Breast epithelium (tissue), 4 donors: ENCODE measurements around the gene NET1. TPM values are rescaled to one million over a fixed set of nuclear protein-coding genes. Genes with fewer than 3 reads are reported as not detected.

ENCODE experiments used
- DNase-seq, 2 donors: peaks; one replicate each; pipeline ENCODE4 v3.0.0-alpha.2; 2019; ENCODE audit warnings: low spot score in 2 of 2
- H3K27ac ChIP-seq, 2 donors: fragments of 200-600 bp; sonication (generic) in 1 of 2; one replicate each; pipeline ENCODE4 v1.5.1; 2016 to 2019; ENCODE audit warnings: mild to moderate bottlenecking in 1 of 2
- H3K27me3 ChIP-seq, 2 donors: fragments of 200-600 bp; sonication (generic) in 1 of 2; one replicate each; pipeline versions ENCODE4 v1.5.1 to v1.6.0; 2017 to 2019; ENCODE audit warnings: control low read depth in 1 of 2, mild to moderate bottlenecking in 1 of 2
- H3K36me3 ChIP-seq: fragments of 200-600 bp; one replicate; pipeline ENCODE4 v1.5.1; 2019
- H3K4me1 ChIP-seq, 2 donors: fragments of 200-600 bp; sonication (generic); one replicate each; pipeline ENCODE4 v1.5.1; 2016 to 2019; ENCODE audit warnings: control low read depth in 1 of 2
- H3K4me3 ChIP-seq, 3 donors: fragments of 200-600 bp; sonication (generic); 1 replicate in 2 of 3; 2 replicates in 1 of 3; pipeline ENCODE4 v1.5.1; 2016 to 2019; ENCODE audit warnings: mild to moderate bottlenecking in 3 of 3, moderate library complexity in 2 of 3
- H3K9me3 ChIP-seq, 2 donors: fragments of 200-600 bp; sonication (generic) in 1 of 2; one replicate each; pipeline ENCODE4 v1.5.1; 2016 to 2019; ENCODE audit warnings: control low read depth in 1 of 2
- POLR2A ChIP-seq: fragments of 450-650 bp; IDR thresholded peaks from one replicate; pipeline ENCODE4 v1.6.1; 2016; ENCODE audit warnings: antibody characterized with exemption, mild to moderate bottlenecking, moderate library complexity
- POLR2AphosphoS5 ChIP-seq, 3 donors: sonication (generic); formaldehyde crosslinking; IDR thresholded peaks; one replicate each; pipeline ENCODE4 v1.6.1; 2017; ENCODE audit warnings: antibody characterized with exemption in 3 of 3
- intact Hi-C: fragments of 100-400 bp; cut with DNase I; formaldehyde crosslinking; loops from one replicate; pipeline ENCODE4 v1.15.1; 2023; ENCODE audit warnings: low total_unique reads
- total RNA-seq, 3 donors: library from RNA; depleted of rRNA; stranded (reverse); fragments of >200 nt; gene quantifications; one replicate each; pipeline ENCODE4 v1.1.0, GENCODE V29; 2016
- TF ChIP-seq, protein P1 (sequence below), 3 donors: fragments of 450-650 bp; IDR thresholded peaks; one replicate each; pipeline ENCODE4 v1.5.1; 2016 to 2017; ENCODE audit warnings: antibody characterized with exemption in 3 of 3, mild to moderate bottlenecking in 3 of 3, moderate library complexity in 3 of 3

NET1 gene
- total RNA-seq, 3 donors from 2014 or later = 87.2 to 179 (median 145) TPM

DNA sequence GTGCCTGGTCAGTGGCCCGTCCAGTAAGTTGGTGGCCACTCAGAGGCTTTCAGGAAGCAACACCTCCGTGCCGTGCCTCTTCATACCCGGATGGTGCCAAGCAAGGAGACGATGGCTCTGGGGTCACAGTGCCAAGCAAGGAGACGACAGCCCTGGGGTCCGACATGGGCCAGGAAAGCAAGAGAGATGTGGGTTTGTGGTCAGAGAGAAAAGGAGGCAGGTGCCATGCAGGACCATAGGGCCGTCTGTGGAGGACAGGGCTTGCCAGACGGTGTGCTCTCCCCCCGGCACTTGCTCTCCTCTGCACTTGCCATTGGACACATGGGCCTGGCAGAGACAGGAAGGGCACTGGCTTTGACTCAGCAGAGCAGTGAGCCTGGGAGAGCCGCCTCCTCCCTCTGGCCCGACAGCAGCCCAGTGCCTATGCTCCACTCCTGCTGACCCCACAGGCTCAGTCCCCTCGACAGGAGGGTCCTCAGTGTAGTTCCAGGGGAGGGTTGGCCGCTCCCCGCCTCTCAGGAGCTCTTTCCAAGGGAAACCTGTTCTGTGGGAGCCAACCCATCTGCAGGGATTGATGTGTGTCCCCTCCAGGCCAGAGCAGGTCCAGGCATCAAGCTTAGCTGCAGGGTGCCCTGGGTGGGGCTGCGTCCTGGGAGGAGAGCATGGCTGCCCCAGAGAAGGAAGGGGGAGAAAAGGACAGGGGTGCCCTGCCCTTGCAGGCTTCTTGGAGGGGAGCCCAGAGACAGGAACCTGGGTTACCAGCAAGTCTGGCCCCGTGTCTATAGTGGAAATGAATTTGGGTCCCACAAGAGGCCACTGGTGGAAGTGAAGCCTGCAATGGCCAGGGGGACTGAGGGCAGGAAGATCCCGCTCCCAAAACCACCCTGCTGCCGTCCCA lies 94.6 kb downstream of the NET1 start:
- intact Hi-C loops = no loop called here
- DNase-seq = peak in 1 of 2 donors; percentile 48
- no peak for TF ChIP-seq POLR2AphosphoS5 (IDR thresholded peaks at IDR 0.05)
- TF ChIP-seq POLR2A = no peak
- TF ChIP-seq, protein P1, sequence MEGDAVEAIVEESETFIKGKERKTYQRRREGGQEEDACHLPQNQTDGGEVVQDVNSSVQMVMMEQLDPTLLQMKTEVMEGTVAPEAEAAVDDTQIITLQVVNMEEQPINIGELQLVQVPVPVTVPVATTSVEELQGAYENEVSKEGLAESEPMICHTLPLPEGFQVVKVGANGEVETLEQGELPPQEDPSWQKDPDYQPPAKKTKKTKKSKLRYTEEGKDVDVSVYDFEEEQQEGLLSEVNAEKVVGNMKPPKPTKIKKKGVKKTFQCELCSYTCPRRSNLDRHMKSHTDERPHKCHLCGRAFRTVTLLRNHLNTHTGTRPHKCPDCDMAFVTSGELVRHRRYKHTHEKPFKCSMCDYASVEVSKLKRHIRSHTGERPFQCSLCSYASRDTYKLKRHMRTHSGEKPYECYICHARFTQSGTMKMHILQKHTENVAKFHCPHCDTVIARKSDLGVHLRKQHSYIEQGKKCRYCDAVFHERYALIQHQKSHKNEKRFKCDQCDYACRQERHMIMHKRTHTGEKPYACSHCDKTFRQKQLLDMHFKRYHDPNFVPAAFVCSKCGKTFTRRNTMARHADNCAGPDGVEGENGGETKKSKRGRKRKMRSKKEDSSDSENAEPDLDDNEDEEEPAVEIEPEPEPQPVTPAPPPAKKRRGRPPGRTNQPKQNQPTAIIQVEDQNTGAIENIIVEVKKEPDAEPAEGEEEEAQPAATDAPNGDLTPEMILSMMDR (IDR thresholded peaks at IDR 0.05) = no peak
- no peak overlapping the region for H3K4me3 ChIP-seq
- H3K27me3 ChIP-seq = no peaks in the 10 kb centered on the region
- peaks cover 3 to 13% of the 10 kb centered on the region in 2 donors for H3K4me1 ChIP-seq
- H3K36me3 ChIP-seq = no peaks in the 10 kb centered on the region
- H3K9me3 ChIP-seq = no peaks in the 10 kb centered on the region
- H3K27ac ChIP-seq = peak overlapping the region in 1 of 2 donors; percentile 50

GRCh38 chr10:5507649-5508131 lies 95.3 kb downstream of the NET1 start:
- intact Hi-C loops = no loop called here
- no peaks in the 10 kb centered on the region for H3K9me3 ChIP-seq

GRCh38 chr10:5508161-5508604 lies 95.8 kb downstream of the NET1 start:
- DNase-seq = no peak
- Histone ChIP-seq H3K36me3 (no peaks in the 10 kb centered on the region), H3K4me1 (peaks cover 3% of the 10 kb centered on the region in 2 donors), H3K4me3 (no peak overlapping the region), H3K27ac (no peak overlapping the region), H3K9me3 (no peaks in the 10 kb centered on the region), H3K27me3 (no peaks in the 10 kb centered on the region)
- intact Hi-C loops = no loop called here
- TF ChIP-seq, protein P1 (IDR thresholded peaks at IDR 0.05) = no peak
- TF ChIP-seq POLR2AphosphoS5 (IDR thresholded peaks at IDR 0.05) (no peak), POLR2A (no peak)

More at GRCh38 chr10:5507649-5508131, 95.3 kb downstream of the NET1 start:
- H3K4me1 ChIP-seq = peaks cover 3 to 6% of the 10 kb centered on the region in 2 donors
- TF ChIP-seq POLR2AphosphoS5 (IDR thresholded peaks at IDR 0.05) (no peak), POLR2A (no peak)
- TF ChIP-seq, protein P1 (IDR thresholded peaks at IDR 0.05) = no peak
- no peaks in the 10 kb centered on the region for H3K36me3 ChIP-seq
- no peak overlapping the region for H3K4me3 ChIP-seq
- H3K27ac ChIP-seq = peak overlapping the region in 1 of 2 donors; percentile 33
- no peak for DNase-seq
- H3K27me3 ChIP-seq = no peaks in the 10 kb centered on the region

Other genes starting within 250 kb of the NET1 start
- gene AKR1C8, start 227.4 kb upstream of the NET1 start, total RNA-seq = under 1 TPM in 2 of 3 donors, not detected in 1; 0.33 to 0.73 TPM
- not detected for gene AKR1C4, start 215.7 kb upstream of the NET1 start, total RNA-seq
- gene UCN3, start 47.6 kb upstream of the NET1 start, total RNA-seq = not detected
- gene TUBAL3, start 7.7 kb upstream of the NET1 start, total RNA-seq = 1 to 10 TPM in 2 of 3 donors, not detected in 1; 1.6 to 1.9 TPM
- 10 to 100 TPM in 2 of 3 donors, not detected in 1; 31.0 to 31.1 TPM for gene CALML5, start 87.0 kb downstream of the NET1 start, total RNA-seq
- gene CALML3, start 112.4 kb downstream of the NET1 start, total RNA-seq = 10 to 100 TPM in 1 of 3 donors, 1 to 10 TPM in 1, not detected in 1; 3.6 to 13.5 TPM